ENCODE results near the gene HERC3.

Gene HERC3

DNA sequence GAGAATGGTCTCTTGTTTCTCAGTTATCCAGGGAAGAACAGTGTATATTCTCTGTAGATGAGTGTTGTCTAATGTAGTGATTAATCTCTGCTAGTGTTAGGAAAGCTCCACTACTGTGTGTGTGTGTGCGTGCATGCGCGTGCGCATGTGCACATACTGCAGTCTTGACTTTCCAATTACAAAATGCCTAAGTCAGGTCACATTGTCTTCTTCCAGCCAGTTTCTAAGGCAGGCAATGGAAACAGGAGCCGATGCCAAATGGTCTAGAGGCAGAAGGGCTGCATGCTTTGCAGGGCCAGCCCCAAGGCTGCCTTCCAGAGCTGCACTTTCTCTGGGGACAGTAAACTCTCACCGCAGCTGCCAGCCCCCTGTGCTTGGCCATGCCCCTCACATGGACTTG is 135.9 kb downstream of the HERC3 start:
- no peak overlapping the region for H3K4me3 ChIP-seq (ENCODE audit: low read length)
- TF ChIP-seq, protein P1, sequence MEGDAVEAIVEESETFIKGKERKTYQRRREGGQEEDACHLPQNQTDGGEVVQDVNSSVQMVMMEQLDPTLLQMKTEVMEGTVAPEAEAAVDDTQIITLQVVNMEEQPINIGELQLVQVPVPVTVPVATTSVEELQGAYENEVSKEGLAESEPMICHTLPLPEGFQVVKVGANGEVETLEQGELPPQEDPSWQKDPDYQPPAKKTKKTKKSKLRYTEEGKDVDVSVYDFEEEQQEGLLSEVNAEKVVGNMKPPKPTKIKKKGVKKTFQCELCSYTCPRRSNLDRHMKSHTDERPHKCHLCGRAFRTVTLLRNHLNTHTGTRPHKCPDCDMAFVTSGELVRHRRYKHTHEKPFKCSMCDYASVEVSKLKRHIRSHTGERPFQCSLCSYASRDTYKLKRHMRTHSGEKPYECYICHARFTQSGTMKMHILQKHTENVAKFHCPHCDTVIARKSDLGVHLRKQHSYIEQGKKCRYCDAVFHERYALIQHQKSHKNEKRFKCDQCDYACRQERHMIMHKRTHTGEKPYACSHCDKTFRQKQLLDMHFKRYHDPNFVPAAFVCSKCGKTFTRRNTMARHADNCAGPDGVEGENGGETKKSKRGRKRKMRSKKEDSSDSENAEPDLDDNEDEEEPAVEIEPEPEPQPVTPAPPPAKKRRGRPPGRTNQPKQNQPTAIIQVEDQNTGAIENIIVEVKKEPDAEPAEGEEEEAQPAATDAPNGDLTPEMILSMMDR (IDR thresholded peaks at IDR 0.05; ENCODE audit: insufficient read depth, low read depth, low read length, missing control alignments): no peak
- DNase-seq (ENCODE audit: low read depth): no peak

DNA sequence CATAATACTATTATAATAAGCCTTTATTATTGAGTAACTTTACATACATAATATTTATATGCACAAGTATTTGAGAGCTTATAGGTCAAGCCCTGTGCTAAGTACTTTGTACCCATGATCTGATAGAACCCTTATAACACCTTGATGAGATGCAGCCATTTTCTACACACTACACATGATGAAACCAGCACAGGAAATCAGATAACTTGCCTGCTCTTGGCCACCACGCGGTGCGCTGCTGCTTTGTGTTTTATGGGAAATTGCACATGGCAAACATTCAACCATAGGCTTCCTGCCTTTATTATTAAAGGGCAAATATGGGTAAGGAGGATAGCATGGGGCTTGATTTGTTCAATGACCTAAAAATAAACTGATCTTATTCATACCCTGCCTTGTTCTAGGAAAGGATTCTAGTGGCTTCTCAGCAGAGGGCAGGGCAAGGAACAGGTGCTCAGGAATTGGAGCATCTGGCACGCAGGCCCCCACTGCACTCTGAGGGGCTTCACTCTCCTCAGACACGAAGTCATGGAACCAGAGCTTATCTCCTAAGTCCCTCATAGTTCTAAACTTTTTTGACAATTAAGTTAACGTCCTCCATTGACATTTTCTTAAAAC is 137.0 kb downstream of the HERC3 start:
- TF ChIP-seq, protein P1 (IDR thresholded peaks at IDR 0.05; ENCODE audit: insufficient read depth, low read depth, low read length, missing control alignments): no peak
- no peak for DNase-seq (ENCODE audit: low read depth)
- H3K4me3 ChIP-seq (ENCODE audit: low read length): no peak overlapping the region

DNA sequence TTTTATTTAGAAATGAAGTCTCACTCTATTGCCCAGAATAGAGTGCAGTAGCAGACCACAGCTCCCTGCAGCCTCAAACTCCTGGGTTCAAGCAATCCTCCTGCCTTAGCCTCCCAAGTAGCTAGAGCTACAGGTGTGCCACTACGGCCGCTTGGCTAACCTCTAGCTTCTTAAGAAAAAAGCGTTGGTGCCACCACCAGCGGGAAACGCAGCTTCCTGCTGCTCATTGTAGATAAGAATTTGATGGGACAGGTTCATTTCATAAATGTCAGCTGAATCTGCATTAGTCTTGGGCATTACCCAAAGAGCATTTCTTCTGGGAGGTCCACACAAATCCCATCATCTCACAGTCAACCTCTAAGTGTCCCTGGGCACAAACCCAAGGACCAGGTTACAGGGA is 138.5 kb downstream of the HERC3 start:
- DNase-seq (ENCODE audit: low read depth): no peak
- TF ChIP-seq, protein P1 (IDR thresholded peaks at IDR 0.05; ENCODE audit: insufficient read depth, low read depth, low read length, missing control alignments): no peak
- no peak overlapping the region for H3K4me3 ChIP-seq (ENCODE audit: low read length)

DNA sequence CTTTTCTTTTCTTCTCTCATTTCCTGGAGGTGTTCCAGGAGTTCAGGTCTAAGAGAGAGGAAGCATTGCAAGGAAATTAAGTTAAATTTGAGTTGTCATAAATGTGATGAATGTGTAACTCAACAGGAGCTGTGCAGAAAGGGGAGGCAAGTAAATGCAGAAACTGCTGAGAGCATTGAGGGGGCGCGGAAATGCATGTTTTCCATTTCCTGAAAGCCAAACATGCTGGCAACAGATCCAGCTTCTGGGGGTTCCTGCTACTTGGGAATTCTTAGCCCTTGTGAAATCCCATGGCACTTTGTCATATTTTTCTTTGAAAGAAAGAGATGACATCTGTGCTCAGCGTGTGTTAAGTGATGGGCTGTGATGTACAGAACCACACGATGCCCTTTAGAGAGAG is 139.1 kb downstream of the HERC3 start:
- DNase-seq (ENCODE audit: low read depth): no peak
- TF ChIP-seq, protein P1 (IDR thresholded peaks at IDR 0.05; ENCODE audit: insufficient read depth, low read depth, low read length, missing control alignments): no peak
- no peak overlapping the region for H3K4me3 ChIP-seq (ENCODE audit: low read length)

DNA sequence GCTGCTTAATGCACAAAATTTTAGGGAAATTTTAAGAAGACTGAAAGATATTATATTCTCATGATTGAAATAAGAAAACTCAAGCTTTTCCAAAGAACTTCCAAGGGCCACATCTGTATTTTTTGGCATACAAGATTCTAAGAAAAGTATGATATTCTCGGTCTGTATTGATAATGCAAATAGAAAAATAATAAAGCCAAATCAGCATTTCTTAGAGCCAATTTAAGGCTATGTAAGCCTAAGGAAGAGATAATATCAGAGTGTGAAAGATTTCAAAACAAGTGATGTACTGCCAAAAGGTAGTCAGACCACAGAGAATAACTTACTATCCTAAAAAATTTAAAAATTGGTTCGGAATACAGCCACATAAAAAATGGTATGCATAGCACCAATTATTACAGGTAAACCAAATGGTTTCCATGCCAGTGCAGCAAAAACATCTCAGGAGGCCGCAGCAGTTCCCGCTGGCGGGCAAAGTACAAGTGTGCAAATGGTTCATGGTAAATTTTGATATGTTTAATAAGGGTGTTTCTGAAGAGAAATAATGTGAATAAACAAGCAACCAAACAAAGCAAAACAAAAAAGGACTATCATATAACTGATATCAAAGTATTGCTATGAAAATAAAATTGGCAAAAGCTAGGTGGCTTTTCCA is 140.6 kb downstream of the HERC3 start:
- H3K4me3 ChIP-seq (ENCODE audit: low read length): no peak overlapping the region
- DNase-seq (ENCODE audit: low read depth): no peak
- TF ChIP-seq, protein P1 (IDR thresholded peaks at IDR 0.05; ENCODE audit: insufficient read depth, low read depth, low read length, missing control alignments): no peak

DNA sequence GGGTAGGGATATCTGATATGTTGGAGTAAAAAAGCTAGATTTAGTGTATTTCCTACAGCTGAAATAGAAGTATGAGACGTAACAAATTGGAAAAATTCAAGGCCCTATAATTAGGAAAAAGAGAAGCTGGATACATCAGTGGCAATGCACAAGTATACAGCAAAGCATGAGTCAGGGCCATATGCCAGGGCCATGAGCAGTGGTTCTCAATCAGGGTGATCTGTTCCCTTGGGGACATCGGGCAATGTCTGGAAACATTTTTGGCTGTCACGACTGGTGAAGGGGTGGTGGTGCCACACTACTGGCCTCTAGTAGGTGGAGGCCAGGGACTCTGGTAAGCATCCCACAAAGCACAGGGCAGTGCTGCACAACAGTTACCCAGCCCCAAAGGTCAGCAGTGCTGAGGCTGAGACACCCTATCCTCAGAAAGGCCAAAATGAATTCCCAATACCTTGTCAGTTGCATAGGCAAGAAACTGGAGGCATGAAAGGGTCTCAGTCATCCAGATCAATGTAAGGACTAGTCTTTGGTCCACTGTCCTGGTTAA is 142.2 kb downstream of the HERC3 start:
- H3K4me3 ChIP-seq (ENCODE audit: low read length): no peak overlapping the region
- TF ChIP-seq, protein P1 (IDR thresholded peaks at IDR 0.05; ENCODE audit: insufficient read depth, low read depth, low read length, missing control alignments): no peak
- DNase-seq (ENCODE audit: low read depth): no peak

Data from epithelial cell of esophagus (primary cell).